Stimulated activated CD4-positive, alpha-beta T cell treated with anti-CD3 and anti-CD28 coated beads, Interleukin-4, amount 100 ng/mL, for 4 hours (primary cell): ENCODE results near the gene POLR2L.

Source experiments
- DNase-seq, 2 experiments: peaks; one replicate each; pipeline ENCODE4 v3.0.0-alpha.2; 2020

Gene POLR2L

GRCh38 chr11:868394-868793 lies 26.1 kb upstream of the POLR2L start:
- DNase-seq, result no peak

GRCh38 chr11:867856-868358 lies 25.6 kb upstream of the POLR2L start:
- DNase-seq, result no peak

GRCh38 chr11:866481-866880 lies 24.2 kb upstream of the POLR2L start:
- no peak for DNase-seq

- DNase-seq, result no peak
These were observed 23.4 kb upstream of the POLR2L start for GRCh38 chr11:865462-866430.

- no peak for DNase-seq
These were observed 22.6 kb upstream of the POLR2L start for GRCh38 chr11:864898-865297.

GRCh38 chr11:863910-864827 lies 21.8 kb upstream of the POLR2L start:
- DNase-seq, result no peak

GRCh38 chr11:863023-863909 lies 20.9 kb upstream of the POLR2L start:
- no peak for DNase-seq

GRCh38 chr11:862696-863022 lies 20.3 kb upstream of the POLR2L start:
- no peak for DNase-seq

- DNase-seq, result no peak
These were observed 19.8 kb upstream of the POLR2L start for GRCh38 chr11:862081-862661.

- no peak for DNase-seq
These were observed 18.8 kb upstream of the POLR2L start for GRCh38 chr11:861105-861479.

- no peak for DNase-seq
These were observed 18.1 kb upstream of the POLR2L start for GRCh38 chr11:860234-861104.

GRCh38 chr11:859394-860131 lies 17.2 kb upstream of the POLR2L start:
- DNase-seq, result no peak

- no peak for DNase-seq
These were observed 16.5 kb upstream of the POLR2L start for GRCh38 chr11:858762-859339.

GRCh38 chr11:858053-858761 lies 15.9 kb upstream of the POLR2L start:
- DNase-seq, result no peak

- DNase-seq, result no peak
These were observed 14.1 kb upstream of the POLR2L start for GRCh38 chr11:856397-856796.

GRCh38 chr11:855796-856195 lies 13.5 kb upstream of the POLR2L start:
- DNase-seq, result no peak

- DNase-seq, result no peak
These were observed 13.0 kb upstream of the POLR2L start for GRCh38 chr11:855330-855674.

- no peak for DNase-seq
These were observed 12.4 kb upstream of the POLR2L start for GRCh38 chr11:854601-855329.
